ENCODE data around the gene PDP2. TPM values are rescaled to one million over a fixed set of nuclear protein-coding genes. Genes with fewer than 3 reads are reported as not detected.

The PDP2 gene
- total and polyA plus RNA-seq, 2 donors from 2014 or later, result 5.1 to 9.2 TPM

DNA sequence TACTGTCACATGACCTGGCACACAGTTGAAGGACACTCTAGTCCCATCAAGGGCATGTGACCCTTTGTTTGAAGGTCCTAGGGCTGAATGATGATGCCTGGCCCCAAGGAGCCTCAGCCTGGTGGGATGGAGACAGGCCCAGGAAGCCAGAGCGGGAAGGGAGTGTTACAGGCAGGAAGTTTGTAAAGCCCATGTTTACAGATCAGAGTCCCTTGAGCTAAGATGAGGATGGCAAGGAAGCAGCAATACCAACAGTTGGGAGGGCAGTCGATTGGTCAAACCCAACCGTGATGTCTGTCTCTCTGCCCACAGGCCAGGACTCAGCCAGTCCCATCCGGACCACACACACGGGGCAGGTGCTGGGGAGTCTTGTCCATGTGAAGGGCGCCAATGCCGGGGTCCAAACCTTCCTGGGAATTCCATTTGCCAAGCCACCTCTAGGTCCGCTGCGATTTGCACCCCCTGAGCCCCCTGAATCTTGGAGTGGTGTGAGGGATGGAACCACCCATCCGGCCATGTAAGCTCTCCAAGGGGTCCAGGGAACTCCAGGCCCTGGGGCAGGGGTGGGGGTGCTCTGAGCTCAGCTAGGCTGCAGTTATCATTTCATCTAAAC, 57.5 kb downstream of the PDP2 start:
- Histone ChIP-seq H3K9me3 (ENCODE audit: control insufficient read depth in 2 of 3, insufficient read depth in 1 of 3, low read length in 3 of 3) (no peaks in the 10 kb centered on the region), H3K9ac (ENCODE audit: low read length in 3 of 3) (no peak overlapping the region), H3K27me3 (ENCODE audit: control insufficient read depth, insufficient read depth, low read length) (no peaks in the 10 kb centered on the region), H3K4me1 (ENCODE audit: control insufficient read depth in 2 of 3, insufficient read depth in 2 of 3, low read depth in 1 of 3, low read length in 3 of 3) (peaks cover 0 to 24% (median 23%) of the 10 kb centered on the region in 3 donors), H3K36me3 (ENCODE audit: control insufficient read depth in 2 of 3, insufficient read depth in 3 of 3, low read length in 3 of 3) (peaks cover 0 to 52% (median 32%) of the 10 kb centered on the region in 3 donors), H3K27ac (ENCODE audit: low read depth in 2 of 2, low read length in 2 of 2) (no peak overlapping the region), H3K4me3 (ENCODE audit: low read length in 3 of 3) (no peak overlapping the region)
- TF ChIP-seq, protein P1, sequence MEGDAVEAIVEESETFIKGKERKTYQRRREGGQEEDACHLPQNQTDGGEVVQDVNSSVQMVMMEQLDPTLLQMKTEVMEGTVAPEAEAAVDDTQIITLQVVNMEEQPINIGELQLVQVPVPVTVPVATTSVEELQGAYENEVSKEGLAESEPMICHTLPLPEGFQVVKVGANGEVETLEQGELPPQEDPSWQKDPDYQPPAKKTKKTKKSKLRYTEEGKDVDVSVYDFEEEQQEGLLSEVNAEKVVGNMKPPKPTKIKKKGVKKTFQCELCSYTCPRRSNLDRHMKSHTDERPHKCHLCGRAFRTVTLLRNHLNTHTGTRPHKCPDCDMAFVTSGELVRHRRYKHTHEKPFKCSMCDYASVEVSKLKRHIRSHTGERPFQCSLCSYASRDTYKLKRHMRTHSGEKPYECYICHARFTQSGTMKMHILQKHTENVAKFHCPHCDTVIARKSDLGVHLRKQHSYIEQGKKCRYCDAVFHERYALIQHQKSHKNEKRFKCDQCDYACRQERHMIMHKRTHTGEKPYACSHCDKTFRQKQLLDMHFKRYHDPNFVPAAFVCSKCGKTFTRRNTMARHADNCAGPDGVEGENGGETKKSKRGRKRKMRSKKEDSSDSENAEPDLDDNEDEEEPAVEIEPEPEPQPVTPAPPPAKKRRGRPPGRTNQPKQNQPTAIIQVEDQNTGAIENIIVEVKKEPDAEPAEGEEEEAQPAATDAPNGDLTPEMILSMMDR (IDR thresholded peaks at IDR 0.05; ENCODE audit: borderline replicate concordance, extremely low read depth, insufficient read depth), result no peak
- peak in 1 of 5 donors; percentile 68 for DNase-seq
- intact Hi-C loops (cut with DNase I), result no loop called here
- FAIRE-seq, result no peak

DNA sequence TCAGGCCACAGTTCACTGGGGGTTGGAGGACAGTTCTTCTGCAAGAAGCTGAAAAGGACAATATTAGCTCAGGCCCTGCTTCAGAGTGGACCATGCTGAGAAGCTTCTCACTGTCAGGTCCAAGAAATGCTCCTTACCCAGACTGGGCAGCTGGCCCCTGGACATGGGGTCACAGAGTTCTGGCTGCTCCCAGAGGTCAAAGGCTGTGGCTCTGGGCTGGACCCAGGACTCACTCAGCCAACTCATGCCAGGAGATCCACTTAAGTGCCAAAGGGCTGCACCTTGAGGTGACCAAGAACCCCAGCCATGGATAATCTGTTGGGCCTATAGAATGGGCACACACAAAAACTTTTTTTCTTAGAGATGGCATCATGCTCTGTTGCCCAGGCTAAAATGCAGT, 59.1 kb downstream of the PDP2 start:
- Histone ChIP-seq H3K4me1 (ENCODE audit: control insufficient read depth in 2 of 3, insufficient read depth in 2 of 3, low read depth in 1 of 3, low read length in 3 of 3) (peaks cover 0 to 19% (median 17%) of the 10 kb centered on the region in 3 donors), H3K27ac (ENCODE audit: low read depth in 2 of 2, low read length in 2 of 2) (no peak overlapping the region), H3K27me3 (ENCODE audit: control insufficient read depth, insufficient read depth, low read length) (no peaks in the 10 kb centered on the region), H3K9ac (ENCODE audit: low read length in 3 of 3) (no peak overlapping the region), H3K9me3 (ENCODE audit: control insufficient read depth in 2 of 3, insufficient read depth in 1 of 3, low read length in 3 of 3) (no peaks in the 10 kb centered on the region), H3K36me3 (ENCODE audit: control insufficient read depth in 2 of 3, insufficient read depth in 3 of 3, low read length in 3 of 3) (peaks cover 0 to 52% (median 36%) of the 10 kb centered on the region in 3 donors), H3K4me3 (ENCODE audit: low read length in 3 of 3) (no peak overlapping the region)
- peak in 1 of 5 donors; percentile 29 for DNase-seq
- intact Hi-C loops (cut with DNase I), result no loop called here
- TF ChIP-seq, protein P1 (IDR thresholded peaks at IDR 0.05; ENCODE audit: borderline replicate concordance, extremely low read depth, insufficient read depth), result no peak
- FAIRE-seq, result no peak

DNA sequence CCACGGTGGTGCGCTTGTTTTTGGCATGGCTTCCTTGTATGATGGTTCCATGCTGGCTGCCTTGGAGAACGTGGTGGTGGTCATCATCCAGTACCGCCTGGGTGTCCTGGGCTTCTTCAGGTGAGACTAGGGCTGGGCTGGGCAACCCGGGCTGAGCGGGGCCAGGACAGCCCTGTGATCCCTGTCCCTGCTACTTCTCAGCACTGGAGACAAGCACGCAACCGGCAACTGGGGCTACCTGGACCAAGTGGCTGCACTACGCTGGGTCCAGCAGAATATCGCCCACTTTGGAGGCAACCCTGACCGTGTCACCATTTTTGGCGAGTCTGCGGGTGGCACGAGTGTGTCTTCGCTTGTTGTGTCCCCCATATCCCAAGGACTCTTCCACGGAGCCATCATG, 59.9 kb downstream of the PDP2 start:
- intact Hi-C loops (cut with DNase I), result no loop called here
- peaks cover 0 to 52% (median 36%) of the 10 kb centered on the region in 3 donors for H3K36me3 ChIP-seq (ENCODE audit: control insufficient read depth in 2 of 3, insufficient read depth in 3 of 3, low read length in 3 of 3)
- peaks cover 0 to 19% (median 17%) of the 10 kb centered on the region in 3 donors for H3K4me1 ChIP-seq (ENCODE audit: control insufficient read depth in 2 of 3, insufficient read depth in 2 of 3, low read depth in 1 of 3, low read length in 3 of 3)
- TF ChIP-seq, protein P1 (IDR thresholded peaks at IDR 0.05; ENCODE audit: borderline replicate concordance, extremely low read depth, insufficient read depth), result no peak
- H3K4me3 ChIP-seq (ENCODE audit: low read length in 3 of 3), result no peak overlapping the region
- no peaks in the 10 kb centered on the region for H3K27me3 ChIP-seq (ENCODE audit: control insufficient read depth, insufficient read depth, low read length)
- H3K9me3 ChIP-seq (ENCODE audit: control insufficient read depth in 2 of 3, insufficient read depth in 1 of 3, low read length in 3 of 3), result no peaks in the 10 kb centered on the region
- FAIRE-seq, result no peak
- no peak overlapping the region for H3K27ac ChIP-seq (ENCODE audit: low read depth in 2 of 2, low read length in 2 of 2)
- DNase-seq, result peak in 1 of 5 donors; percentile 43
- H3K9ac ChIP-seq (ENCODE audit: low read length in 3 of 3), result no peak overlapping the region

Other genes with a start within 250 kb of the PDP2 start
- 82.2 TPM for gene CMTM4, start 183.8 kb upstream of the PDP2 start, total RNA-seq
- 43.2 TPM for gene CMTM4, start 183.8 kb upstream of the PDP2 start, polyA plus RNA-seq (ENCODE audit: insufficient read depth, low read depth, low replicate concordance)
- gene DYNC1LI2, start 128.9 kb upstream of the PDP2 start, total RNA-seq, result 119 TPM
- gene DYNC1LI2, start 128.9 kb upstream of the PDP2 start, polyA plus RNA-seq (ENCODE audit: insufficient read depth, low read depth, low replicate concordance), result 32.0 TPM
- gene TERB1, start 78.9 kb upstream of the PDP2 start, total RNA-seq, result 0.19 TPM
- not detected for gene TERB1, start 78.9 kb upstream of the PDP2 start, polyA plus RNA-seq (ENCODE audit: insufficient read depth, low read depth, low replicate concordance)
- 45.6 TPM for gene NAE1, start 49.5 kb upstream of the PDP2 start, total RNA-seq
- 37.5 TPM for gene NAE1, start 49.5 kb upstream of the PDP2 start, polyA plus RNA-seq (ENCODE audit: insufficient read depth, low read depth, low replicate concordance)
- not detected for gene CA7, start 36.1 kb upstream of the PDP2 start, total RNA-seq
- gene CA7, start 36.1 kb upstream of the PDP2 start, polyA plus RNA-seq (ENCODE audit: insufficient read depth, low read depth, low replicate concordance), result not detected
- gene CDH16, start 38.4 kb downstream of the PDP2 start, total RNA-seq, result 1,188 TPM
- gene CDH16, start 38.4 kb downstream of the PDP2 start, polyA plus RNA-seq (ENCODE audit: insufficient read depth, low read depth, low replicate concordance), result 1,180 TPM
- gene RRAD, start 45.0 kb downstream of the PDP2 start, total RNA-seq, result 90.9 TPM
- gene RRAD, start 45.0 kb downstream of the PDP2 start, polyA plus RNA-seq (ENCODE audit: insufficient read depth, low read depth, low replicate concordance), result 14.3 TPM
- 71.2 TPM for gene CIAO2B, start 53.9 kb downstream of the PDP2 start, total RNA-seq
- 284 TPM for gene CIAO2B, start 53.9 kb downstream of the PDP2 start, polyA plus RNA-seq (ENCODE audit: insufficient read depth, low read depth, low replicate concordance)
- 72.1 TPM for gene CES2, start 55.0 kb downstream of the PDP2 start, total RNA-seq
- 76.9 TPM for gene CES2, start 55.0 kb downstream of the PDP2 start, polyA plus RNA-seq (ENCODE audit: insufficient read depth, low read depth, low replicate concordance)
- 2.1 TPM for gene CES3, start 80.8 kb downstream of the PDP2 start, total RNA-seq
- 7.8 TPM for gene CES3, start 80.8 kb downstream of the PDP2 start, polyA plus RNA-seq (ENCODE audit: insufficient read depth, low read depth, low replicate concordance)
- gene CES4A, start 108.1 kb downstream of the PDP2 start, total RNA-seq, result 31.7 TPM
- gene CES4A, start 108.1 kb downstream of the PDP2 start, polyA plus RNA-seq (ENCODE audit: insufficient read depth, low read depth, low replicate concordance), result 14.9 TPM
- 57.3 TPM for gene CBFB, start 148.6 kb downstream of the PDP2 start, total RNA-seq
- gene CBFB, start 148.6 kb downstream of the PDP2 start, polyA plus RNA-seq (ENCODE audit: insufficient read depth, low read depth, low replicate concordance), result 9.7 TPM
- 16.9 TPM for gene PHAF1, start 229.4 kb downstream of the PDP2 start, total RNA-seq
- 14.3 TPM for gene PHAF1, start 229.4 kb downstream of the PDP2 start, polyA plus RNA-seq (ENCODE audit: insufficient read depth, low read depth, low replicate concordance)

All from kidney (tissue), 14 donors.